GM13977 (cell line): ENCODE data around the gene CAMTA1.

Source experiments
- DNase-seq: peaks from one replicate; pipeline ENCODE4 v3.0.0; 2012; ENCODE audit warnings: low spot score
- CTCF ChIP-seq: IDR thresholded peaks from 2 replicates; pipeline ENCODE4 v1.5.1; 2012; ENCODE audit warnings: mild to moderate bottlenecking, control low read depth; ENCODE audit not compliant: insufficient read depth; ENCODE audit errors: extremely low read depth, missing control alignments
- in situ Hi-C: fragments of 300-500 bp; cut with MboI; formaldehyde crosslinking; loops from one replicate; pipeline ENCODE4 v1.12.0; 2022; ENCODE audit warnings: low sequenced_read_pairs, low pct_unique_long_range_greater_than_20kb, mixed read lengths, inconsistent platforms; ENCODE audit not compliant: unreplicated experiment

CAMTA1 gene

GRCh38 chr1:7561936-7562728, 776.9 kb downstream of the CAMTA1 start:
- DNase-seq = no peak
- TF ChIP-seq CTCF = no peak
- in situ Hi-C loops = no loop called here

DNA sequence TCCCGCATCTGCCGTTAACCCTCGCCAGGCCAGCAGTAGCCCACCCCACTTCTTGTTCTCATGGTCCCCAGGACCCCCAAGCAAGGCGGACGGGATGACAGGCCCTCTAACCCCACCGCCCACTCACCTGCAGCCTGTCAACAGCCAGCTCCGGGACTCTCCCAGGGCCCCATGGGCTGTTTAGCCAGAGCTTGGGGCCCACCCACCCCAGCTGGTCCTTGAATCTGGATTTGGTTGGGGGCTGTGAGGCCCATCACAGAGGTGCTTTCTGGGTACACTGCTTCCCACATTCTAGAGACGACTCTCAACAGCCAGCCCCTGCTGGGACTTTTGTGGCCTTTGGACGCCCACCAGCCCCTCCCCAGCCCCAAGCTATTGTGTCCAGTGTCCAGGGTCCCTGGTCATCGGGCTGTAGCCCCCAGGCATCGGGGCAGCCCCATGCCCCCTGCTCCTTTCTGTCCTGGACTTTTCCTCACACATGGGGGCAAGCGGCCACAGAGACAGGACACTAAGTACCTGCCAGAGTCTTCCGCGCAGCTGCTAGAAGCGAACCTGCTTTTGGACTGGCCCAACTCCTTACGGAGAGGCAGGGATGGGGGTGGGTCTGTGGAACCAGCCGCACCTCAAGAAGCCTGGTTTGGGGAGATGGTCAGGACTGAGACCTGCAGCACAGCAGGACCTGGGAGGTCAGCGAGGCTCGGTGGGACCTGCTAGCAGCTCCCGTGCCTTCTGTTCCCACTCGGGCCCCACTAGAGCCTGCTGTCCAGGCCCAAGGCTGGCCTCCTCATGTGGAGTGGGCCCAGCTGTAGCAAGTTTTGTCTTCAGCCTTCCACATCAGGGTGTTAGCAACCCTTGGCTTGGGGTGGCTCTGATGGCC, 777.7 kb downstream of the CAMTA1 start:
- no peak for DNase-seq
- in situ Hi-C loops = no loop called here
- TF ChIP-seq CTCF = no peak

DNA sequence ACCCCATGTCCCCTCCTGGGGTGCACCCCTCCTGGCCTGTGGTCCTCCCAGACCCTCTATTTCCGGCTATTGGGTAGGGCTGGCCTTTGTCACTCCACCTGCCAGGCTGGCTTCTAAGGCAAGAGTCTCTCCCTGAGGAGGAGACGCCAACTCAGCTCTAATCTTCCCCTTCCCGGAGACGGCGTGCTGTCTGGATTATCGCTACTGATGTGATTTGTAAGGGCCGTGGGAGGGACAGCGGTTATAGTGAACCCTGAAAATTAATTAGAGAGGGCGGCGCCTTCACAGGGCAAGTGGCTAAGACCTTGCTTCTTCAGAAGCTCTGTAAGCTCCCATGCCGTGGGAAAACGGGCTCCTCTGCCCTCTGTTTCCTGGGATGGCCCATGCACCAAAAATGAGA, 778.9 kb downstream of the CAMTA1 start:
- in situ Hi-C loops = no loop called here
- no peak for TF ChIP-seq CTCF
- DNase-seq = no peak

GRCh38 chr1:7565099-7565750, 780.0 kb downstream of the CAMTA1 start:
- TF ChIP-seq CTCF = no peak
- DNase-seq = no peak
- in situ Hi-C loops = no loop called here

DNA sequence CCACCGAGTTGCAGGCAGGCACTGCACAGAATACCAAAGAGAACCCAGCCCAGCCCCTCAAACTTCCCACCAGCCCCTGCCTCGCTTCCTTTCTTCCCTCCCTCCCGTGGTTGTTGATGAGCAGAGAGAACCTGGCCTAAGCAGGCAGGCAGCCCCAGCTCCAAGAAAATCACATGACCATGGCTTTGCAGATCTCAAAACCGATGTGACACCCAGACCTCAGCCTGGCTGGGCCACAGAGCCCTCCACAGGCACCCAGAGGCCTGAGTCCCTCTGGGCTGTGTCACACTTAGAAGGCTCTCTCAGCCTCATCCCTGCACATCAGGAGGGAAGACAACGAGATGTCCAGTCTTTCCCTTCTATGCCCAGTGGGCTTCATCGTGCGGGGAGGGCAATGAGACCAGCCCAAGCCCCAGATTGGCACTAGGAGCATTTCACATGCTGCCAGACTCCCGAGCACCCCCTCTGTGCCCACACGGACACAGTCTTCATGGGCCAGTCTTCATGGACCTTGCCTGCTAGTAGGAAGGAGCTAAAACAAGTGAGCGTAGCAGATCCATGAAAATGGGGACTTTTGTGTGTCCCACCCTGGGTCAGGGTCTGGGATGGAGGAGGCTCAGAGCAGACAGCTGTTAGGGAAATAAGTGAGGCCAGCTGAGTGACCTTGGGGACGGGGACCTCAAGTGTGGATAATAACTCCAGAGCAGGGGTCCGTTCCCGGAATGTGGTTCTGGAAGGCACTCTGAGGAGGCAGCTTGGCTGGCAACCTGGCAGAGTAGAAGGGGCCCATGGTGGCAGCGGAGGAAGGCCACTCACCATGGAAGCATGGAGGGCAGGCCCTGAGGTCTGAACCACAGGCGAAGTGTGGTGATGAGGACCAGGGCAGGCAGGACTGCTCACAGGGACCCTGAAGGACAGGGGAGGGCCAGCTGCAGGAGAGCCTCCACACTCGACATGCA, 781.4 kb downstream of the CAMTA1 start:
- in situ Hi-C loops = no loop called here
- no peak for TF ChIP-seq CTCF
- no peak for DNase-seq

DNA sequence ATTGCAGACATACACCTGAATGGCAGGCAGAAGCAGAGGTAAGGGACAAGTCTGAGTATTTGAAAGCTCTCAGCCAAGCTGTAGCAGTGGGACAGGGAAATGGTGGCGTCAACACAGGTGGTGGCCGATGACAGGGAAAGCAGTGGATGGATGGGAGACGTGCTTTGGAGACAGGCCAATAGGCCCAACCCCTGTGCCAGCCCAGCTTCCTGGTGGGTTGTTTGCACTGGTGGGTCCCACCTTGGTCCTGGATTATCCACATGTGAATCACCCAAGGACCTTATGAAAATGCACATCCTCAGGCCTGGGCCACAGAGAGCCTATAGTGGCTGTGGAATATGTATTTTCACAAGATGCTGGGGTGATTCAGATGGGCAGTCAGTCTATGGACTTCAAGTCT, 782.1 kb downstream of the CAMTA1 start:
- no peak for TF ChIP-seq CTCF
- in situ Hi-C loops = no loop called here
- no peak for DNase-seq
